ENCODE results near the gene MEX3A.
"Not testable (repeated sequence)": the region's sequence is repeated elsewhere in the genome, so short reads cannot be mapped to it uniquely, and the experiment has no call there.

The MEX3A gene

GRCh38 chr1:156053768-156054499, 28.3 kb downstream of the MEX3A start, which contains the start of gene UBQLN4:
UBQLN4 (minus strand) TSS chr1:156053798; CDS start chr1:156053701, 97 bp downstream.
- DNase-seq: peak; percentile 94

GRCh38 chr1:156052862-156053767, 29.1 kb downstream of the MEX3A start:
- DNase-seq: peak; percentile 90

- DNase-seq: no peak
These were observed 31.1 kb downstream of the MEX3A start for GRCh38 chr1:156051011-156051725.

GRCh38 chr1:156050376-156050775, 31.9 kb downstream of the MEX3A start:
- no peak for DNase-seq

GRCh38 chr1:156048663-156049258, 33.5 kb downstream of the MEX3A start:
- DNase-seq: no peak

GRCh38 chr1:156045076-156045475, 37.2 kb downstream of the MEX3A start:
- DNase-seq: no peak

GRCh38 chr1:156042828-156043227, 39.4 kb downstream of the MEX3A start:
- no peak for DNase-seq

- not testable (repeated sequence) for DNase-seq
These were observed 47.3 kb downstream of the MEX3A start for GRCh38 chr1:156034991-156035390.

GRCh38 chr1:156033011-156033410, 49.3 kb downstream of the MEX3A start:
- no peak for DNase-seq

GRCh38 chr1:156026588-156026987, 55.7 kb downstream of the MEX3A start:
- DNase-seq: no peak

- peak; percentile 66 for DNase-seq
These were observed 56.4 kb downstream of the MEX3A start for GRCh38 chr1:156025876-156026275.

- no peak for DNase-seq
These were observed 57.5 kb downstream of the MEX3A start for GRCh38 chr1:156024801-156025200.

Measured in activated effector memory CD4-positive, alpha-beta T cell treated with anti-CD3 and anti-CD28 coated beads, Interleukin-2, amount 50 U/mL, for 16 hours (primary cell).